SIG-M5 (cell line): ENCODE data around the gene DCC.

ENCODE experiments used
- DNase-seq: peaks from one replicate; lab custom pipeline; 2025; lab: John Stamatoyannopoulos, UW

Gene DCC

DNA sequence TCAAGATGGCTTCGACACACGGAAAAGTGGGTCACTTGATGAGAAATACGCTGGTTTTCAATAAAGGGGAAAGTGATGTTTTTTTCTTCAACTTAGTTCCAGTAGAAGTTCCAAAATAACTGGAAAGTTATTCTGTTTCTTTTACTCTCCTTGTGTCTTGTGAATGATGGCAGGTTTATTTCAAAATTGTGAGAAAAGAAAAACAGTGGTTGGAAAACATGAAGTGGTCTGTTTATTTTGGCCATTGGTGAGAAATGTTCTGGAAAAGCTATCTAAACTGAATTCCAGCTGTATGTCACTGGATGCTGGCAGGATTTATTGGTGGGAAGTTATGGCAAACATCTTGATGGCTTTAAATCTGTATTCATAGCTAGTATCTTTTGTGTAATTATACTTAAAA is 484.1 kb downstream of the DCC start:
- DNase-seq, result no peak

DNA sequence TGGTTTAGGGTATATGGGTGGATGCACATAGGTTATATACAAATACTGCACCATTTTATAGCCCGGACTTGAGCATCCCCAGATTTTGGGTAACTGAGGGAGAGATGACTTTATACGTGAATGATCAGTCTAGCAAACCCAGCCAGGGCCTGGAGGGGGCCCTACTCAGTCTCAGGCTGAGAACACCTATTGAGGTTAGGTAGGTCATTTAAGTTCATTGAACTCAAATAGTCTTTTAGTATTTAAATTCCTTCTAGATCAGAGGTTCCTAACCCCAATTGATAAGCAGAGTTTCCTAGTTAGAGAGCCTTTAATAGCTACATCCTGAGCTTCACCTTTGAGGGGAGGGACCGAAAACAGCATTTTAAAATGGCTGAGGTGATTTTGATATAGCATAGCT is 487.0 kb downstream of the DCC start:
- DNase-seq, result no peak

DNA sequence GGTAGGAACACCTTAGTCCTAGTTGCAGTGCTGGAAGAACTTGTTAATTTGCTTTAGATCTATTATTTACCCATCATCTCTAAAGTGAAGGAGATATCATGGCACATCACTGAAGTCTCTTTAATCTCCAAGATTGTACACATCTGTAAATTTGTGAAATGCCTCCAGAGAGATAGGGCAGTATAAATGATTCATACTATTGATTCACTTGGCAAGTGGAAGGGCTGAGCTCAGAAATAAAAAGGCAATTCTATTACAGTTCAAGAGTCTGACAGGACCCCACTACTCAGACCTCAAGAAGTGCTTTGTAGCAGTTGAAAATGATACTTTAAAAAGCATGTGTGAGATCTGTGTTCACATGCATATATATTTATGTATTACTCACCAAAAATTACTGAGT is 489.3 kb downstream of the DCC start:
- no peak for DNase-seq

DNA sequence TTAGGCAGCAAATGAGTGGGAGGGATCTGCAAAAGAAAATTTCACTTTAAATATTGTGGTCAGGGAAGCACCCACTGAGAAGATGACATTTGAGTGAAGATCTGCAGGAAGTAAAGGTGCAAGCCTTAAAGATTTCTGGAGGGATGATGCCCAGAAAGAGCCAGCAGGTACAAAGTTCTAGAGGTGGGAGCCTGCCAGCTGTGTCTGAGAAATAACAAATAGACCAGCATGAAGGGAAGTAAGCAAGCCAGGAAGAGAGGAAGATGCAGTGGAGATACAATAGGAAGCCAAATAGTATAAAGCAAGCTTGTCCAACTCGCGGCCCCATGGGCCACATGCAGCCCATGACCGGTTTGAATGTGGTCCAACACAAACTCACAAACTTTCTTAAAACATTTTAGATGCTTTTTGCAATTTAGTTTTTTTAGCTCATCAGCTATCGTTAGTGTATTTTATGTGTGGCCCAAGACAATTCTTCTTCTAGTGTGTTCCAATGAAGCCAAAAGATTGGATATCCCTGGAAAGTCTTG is 489.9 kb downstream of the DCC start:
- no peak for DNase-seq

DNA sequence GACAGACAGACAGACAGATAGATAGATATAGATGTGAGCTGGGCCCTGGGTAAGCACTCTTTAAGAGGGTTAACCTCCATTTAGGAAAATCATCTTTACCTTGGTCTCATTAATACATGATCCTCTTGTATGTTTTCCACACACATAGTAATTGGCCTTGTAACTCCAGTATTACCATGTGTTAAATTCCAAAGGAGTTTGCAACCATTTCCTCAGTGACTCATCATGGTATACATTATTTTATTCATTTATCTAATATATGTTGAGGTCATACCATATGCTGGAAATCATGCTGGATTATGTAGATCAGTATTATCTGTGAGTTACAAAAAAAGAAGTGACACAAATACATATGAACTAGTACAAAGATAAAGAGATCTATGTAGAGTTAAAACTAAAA is 504.3 kb downstream of the DCC start:
- no peak for DNase-seq

DNA sequence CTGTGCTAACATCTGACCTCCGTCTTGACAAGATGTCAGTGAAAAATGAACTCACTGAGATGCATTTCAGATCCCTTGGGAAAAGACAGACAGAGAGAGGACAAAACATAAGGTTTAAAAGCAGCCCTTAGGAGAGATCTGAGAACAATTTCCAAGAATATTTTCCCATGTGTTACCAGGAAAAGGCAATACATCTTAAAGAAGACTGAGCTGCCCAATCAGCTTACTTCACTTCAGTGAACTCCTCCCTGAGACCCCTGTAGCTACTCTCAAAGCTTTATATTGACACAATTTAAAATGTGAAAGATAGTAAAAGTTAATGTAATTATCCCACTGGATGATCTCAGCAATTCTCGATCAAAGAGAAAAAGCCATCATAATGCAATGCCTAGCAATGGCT is 505.0 kb downstream of the DCC start:
- DNase-seq, result no peak

DNA sequence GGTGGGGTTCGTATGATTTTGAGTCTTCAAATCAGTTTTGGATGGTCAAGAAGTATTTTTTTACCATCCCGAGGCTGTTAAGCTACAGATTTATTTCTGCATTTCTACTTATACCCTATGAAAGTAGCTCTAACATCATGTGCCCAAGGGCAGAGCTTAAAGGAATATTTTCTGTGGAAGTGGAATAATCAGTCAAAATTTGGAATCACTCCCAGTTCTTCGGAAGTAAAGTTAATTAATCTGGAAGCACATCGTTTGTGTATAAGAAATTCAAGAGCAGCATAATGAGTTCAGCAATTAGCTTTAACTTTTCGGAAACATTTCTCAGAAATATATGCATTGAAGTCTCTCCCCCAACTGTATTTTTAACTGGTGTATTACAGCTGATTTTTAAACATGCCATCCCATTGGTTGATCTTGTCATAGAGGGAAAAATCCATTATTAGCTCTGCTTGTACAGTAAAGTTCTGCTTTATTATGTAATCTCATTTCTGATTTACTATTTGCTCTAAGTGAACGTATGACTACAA is 510.1 kb downstream of the DCC start:
- no peak for DNase-seq

DNA sequence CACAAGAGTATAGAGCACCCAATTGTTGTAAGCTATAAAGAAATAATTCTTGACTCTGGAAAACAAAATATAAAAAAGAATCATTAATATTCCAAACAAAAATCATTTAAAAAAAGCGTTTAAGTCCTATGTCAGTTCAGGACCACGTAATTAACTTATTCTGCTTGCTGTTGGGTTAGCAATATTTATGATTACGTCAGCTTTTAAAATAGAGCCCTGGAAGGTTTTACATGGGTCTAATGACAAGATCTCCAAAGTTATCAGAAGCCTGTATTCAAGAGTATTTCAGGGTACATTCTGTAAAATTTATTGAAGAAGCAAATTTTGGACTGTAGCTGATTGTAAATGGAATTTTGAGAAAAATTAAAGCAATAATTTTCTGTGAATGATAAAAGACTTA is 521.6 kb downstream of the DCC start:
- no peak for DNase-seq

DNA sequence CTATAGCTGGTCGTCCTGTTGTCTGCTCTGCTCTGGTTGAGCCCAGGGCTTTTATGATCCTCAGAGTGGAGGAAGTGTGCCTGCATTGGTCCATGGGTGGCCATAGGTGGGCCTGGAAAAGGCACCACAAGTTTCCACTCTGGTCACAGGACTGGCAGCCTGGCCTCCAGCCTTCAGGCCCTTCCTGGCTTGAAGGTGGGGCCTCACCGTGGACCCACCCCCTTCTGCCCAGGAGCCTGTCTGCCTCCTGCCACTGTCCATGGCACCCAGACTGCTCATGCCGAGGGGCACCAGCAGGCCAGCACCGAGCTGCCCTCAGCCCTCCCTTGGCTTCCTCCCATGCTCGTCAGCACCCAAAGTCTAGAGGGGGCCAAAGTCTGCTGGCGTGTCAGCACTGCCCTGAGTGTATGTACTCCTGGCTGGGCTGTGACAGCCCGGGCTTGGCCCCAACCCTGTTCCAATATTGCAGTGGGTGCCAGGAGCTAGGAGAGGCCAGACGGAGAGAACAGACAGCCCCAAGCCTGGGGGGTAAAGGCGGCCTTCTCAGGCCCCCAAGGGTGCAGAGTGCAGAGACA is 529.4 kb downstream of the DCC start:
- DNase-seq, result no peak

DNA sequence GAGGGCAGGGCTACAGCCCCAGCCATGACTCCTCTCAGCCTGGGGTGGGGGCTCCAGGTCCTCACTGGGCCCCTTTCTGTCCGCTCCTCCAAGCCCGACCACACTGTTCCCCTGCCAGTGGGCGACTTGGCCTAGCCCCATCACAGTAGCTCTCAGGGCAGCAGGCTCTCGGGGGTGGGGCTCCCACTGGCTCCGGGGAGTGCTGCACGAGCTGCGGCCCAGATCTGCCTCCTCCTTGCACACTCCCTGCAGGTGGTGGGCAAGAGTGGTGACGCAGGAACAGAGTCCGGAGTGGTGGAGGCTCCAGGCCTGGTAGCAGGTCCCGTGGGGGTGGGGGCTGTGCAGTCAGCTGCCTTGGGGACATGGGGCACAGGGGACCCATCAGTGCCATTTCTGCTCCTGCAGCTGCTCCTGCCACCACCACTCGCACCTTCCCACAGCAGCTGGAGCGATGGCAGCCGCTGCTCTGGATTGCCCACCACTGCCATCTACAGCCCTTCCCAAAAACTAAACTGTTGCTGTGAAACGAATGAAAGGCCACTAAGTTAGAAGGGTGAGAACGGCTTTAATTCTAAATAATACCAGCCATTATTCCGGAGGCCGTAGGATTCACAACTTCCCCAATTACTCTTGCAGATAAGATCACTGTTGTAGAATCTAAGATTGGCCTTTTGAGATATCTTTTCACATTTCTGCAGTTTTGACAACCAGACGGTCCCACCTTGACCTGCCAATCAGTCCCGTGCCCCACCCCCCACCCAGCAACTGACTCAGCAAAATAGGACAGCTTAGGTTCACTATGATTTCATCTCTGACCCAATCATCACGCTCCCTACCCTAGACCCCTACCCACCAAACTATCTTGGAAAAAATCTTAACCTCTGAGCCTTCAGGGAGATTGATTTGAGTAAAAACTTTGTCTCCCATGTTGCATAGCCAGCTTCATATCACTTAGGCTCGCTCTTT is 530.2 kb downstream of the DCC start:
- DNase-seq, result no peak

DNA sequence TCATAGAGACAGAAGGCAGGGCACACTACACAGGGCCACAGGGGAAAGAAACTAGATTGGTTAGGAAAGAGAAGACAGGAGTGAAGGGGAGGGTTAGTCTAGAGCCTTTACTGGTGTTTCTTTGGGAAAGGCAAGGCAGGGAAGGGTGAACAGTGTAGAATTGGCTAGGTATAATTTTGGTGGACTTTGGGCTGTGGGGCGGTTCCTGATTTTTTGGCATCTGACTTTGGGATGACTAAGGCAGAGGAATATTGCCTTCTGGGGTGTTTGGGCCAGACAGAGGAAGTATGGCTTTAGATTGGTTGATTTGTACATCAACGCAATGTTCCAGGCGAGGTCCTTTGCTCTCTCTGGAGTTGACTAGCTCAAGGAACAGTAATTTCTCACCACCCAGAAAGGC is 534.8 kb downstream of the DCC start:
- DNase-seq, result no peak

DNA sequence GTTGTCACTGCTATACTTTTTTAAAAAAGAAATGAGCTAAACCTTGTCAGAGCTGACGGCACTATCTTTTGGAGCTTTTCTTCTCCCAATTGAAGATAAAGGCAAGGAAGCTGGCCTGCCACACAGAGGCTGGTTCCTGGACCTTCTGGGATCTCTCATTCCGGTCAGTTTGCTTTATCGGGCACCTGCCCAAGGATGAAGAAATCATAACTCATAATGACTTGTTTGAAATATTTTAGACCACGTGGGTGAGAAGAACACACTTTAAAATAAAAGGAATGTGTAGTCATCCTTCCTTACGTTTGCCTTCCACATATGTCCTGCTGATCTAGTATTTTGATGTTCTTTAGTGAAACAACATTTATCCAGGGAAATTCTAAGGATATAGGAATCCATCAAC is 535.7 kb downstream of the DCC start:
- no peak for DNase-seq

DNA sequence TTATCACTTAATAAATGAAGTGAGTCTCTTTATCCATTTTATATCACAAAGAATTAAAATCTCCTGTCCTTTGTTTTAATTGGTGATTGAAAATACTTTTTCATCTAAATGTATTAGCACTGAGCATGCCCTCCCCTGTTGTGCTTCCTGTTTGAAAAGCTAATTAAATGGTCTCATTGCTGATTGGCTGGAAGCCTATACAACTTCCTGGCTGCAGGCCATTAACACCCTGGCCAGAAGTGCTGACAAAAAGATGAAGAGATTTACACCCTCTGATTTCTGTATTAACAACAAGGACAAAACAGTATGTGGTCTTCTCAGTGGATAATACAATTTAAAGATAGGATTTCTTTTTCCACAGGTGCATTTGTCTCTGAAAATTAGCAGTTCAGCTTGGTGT is 548.0 kb downstream of the DCC start:
- no peak for DNase-seq

DNA sequence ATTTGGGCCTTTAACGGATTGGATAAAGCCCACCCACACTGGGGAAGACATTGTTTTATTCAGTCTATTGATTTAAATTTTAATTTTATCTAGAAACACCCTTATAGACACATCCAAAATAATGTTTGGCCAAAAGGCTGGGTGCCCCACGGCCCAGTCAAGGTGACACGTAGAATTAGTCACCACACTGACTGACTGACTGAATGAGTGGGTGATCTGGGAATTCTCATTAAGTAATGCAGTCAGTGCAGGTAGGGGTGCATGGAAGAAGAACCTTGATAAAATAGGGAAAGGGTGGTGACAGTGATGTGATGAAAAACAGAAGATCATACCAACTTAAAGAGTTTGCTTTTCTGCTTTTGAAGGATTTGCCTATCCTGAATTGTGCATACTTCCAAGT is 554.8 kb downstream of the DCC start:
- no peak for DNase-seq

DNA sequence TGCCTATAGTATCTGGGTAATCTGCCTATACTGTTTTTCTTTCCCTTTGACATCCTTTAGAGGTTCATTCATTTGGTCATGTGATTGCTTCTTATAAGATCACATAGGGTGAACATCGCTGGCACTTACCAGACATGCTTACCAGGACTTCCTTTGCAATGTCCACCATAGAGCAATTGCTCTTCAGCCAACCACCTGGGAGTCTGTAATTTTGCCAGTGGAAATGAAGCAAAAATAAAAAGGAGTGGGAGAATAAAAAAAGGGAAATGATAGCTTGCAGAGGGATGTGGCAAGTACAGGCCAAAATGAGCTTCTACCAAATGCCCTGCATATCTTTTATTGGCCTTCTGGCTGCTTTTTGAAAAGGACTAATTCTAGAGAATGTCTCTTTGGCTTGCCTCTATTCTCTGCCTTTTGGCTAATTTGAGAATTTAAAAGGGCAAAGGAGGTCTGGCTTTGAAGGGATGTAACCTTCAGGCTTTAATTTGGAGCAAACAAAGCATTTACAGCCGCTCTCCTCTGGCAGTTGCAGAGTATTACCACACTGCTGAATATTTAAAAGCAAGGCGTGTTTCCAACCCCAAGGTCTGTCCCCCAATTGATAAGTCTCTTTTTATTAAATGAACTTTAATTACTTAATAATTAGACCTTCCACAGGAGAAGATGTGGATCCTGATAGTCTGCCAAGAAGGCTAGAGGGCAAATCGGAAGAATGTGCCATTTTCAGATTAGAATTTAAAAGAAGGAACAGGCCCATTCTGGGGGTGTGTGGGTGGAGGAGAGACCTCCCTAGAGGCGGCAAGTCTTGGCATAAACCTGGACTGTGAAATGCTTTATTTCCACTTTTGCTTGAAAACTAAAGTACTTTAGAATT is 557.9 kb downstream of the DCC start:
- no peak for DNase-seq

DNA sequence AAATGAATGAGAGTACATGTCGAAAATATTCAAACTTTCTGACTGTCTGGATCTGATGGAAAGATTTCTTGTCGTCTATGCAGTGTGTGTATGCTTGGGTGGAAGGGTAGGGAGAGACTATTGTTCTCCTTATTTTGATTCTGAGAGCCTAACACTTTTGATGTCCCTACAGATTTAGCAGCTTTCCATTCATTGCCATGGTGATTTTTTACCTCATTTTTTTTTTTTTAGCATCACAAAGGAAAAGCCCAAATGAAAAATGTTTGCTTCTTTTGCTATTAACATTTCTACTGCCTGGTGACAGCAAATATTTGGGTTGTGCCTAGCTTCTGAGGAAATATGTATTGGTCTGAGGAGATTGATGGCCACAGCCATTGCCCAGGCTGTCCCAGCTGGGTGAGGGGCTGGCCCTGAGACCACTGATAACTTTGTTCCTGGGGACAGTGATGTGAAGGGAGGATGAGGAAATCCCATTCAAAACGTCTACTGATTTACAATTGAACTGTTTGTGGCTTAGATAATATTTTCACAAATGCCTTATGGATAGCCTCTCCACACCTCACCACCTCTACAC is 558.6 kb downstream of the DCC start:
- no peak for DNase-seq

DNA sequence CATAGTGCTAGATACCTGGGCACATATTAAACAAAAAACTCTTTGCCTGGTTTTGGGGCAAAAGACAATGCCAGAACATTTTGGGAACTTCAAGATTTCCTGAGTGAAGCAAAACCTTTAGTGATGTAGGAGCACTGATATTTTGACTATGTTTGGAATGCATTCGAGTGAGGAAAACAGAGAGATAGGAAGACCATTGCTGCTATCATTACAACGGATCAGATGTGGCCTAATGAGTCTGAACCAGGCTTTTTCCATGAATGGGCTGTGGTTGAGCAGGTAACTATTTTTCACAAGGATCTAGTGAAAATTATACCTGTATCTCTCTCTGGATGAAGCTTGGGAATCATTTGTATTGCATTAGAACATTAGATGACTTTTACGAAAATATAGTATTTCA is 562.2 kb downstream of the DCC start:
- DNase-seq, result no peak

DNA sequence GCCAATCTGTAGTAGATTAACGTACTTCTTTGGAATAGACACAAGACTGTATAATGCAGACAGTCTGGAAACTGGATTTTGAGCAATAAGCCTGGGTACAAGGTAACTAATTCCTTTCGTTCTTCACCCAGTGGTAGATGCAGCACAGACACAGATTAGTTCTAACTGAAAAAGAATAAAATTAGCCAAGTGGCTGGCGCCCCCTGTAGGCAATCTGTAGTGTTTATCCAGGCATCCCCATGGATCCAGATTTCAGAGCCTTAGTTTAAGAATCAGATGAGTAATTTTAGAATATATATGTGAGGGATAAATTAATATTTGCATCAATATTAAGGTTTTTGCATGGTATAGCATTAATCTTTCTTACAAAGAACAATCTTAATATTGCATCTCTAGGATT is 563.9 kb downstream of the DCC start:
- DNase-seq, result no peak

DNA sequence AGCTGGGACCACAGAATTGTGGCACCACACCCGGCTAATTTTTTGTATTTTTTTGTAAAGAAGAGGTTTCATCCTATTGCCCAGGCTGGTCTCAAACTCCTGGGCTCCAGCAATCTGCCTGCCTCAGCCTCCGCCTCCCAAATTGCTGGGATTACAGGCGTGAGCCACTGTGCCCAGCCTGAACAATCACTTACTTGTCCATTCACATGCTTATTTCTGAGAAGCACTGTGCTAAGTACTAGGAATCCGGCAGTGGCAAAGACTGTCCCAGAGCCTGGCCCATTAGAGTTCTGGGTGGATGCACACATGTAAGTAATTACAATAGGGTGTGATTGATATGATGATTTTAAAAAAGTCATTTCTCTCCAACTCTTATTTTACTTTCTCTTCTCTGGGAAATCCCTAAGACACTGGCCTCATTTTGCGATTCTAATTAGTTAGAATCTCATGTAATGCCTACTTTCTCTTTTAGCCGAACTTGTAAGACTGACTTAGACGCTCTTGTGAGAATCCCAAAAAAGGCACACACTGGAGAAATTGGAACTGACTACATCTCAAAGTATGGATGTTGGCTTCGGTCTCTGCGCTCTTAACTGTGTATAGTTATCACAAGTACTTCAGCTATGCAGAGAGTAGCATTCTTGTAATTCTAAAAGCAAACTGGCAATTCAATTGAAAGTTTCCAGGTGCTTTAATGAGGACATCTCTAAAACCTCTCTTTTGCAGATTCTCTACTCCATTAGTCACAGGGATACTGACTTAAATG is 567.7 kb downstream of the DCC start:
- DNase-seq, result no peak

DNA sequence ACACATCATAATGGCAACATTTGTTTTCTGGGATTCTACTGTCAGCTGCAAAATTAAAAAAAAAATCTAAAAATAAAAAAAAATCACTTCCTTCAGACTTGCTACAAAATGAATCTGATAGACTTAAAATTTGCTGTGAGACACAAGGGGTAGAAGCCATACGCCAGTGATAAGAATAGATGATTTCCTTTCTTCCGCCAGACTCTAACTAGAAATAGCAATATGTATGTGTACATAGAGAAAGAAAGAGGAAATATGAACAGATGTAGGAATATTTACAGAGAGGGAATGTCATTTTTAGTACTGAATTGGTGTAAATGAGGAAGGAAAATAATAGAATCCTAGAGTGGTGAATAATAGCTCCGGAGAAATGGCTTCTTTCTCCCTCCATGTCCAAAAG is 574.2 kb downstream of the DCC start:
- no peak for DNase-seq

DNA sequence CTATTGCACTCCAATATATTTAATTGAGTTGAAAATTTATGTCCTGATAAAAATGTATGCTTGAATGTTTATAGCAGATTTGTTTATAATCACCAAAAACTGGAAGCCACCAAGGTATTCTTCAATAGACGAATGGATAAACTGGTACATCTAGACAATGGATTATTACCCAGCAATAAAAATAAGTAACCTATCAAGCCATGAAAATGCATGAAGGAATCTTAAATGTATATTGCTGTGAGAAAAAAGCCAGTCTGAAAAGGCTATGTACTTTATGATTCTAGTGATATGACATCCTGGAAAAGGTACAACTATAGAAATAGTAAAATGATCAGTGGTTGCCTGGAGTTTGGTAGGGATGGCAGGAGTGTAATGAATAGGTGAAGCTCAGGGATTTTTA is 580.7 kb downstream of the DCC start:
- DNase-seq, result no peak
